ENCODE measurements around the gene FTCDNL1. TPM values are rescaled to one million over a fixed set of nuclear protein-coding genes. Genes with fewer than 3 reads are reported as not detected.

FTCDNL1 gene
- total RNA-seq, 1 experiment from 2014 or later, result 2.0 TPM

DNA sequence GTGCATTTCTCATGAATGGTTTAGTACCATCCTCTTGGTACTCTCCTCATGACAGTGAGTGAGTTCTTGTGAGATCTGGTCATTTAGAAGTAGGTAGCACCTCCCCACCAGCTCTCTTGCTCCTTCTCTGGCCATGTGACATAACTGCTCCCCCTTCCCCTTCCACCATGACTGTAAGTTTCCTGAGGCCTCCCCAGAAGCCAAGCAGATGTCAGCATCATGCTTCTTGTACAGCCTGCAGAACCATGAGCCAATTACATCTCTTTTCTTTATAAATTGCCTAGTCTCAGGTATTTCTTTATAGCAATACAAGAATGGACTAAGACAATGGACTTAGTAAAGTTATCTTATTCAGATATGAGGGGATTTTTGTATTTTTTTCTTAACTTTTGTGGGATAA lies 43.0 kb downstream of the FTCDNL1 start:
- Mint-ChIP-seq H3K36me3 (ENCODE audit: insufficient read depth in 1 of 3, low read depth in 3 of 3) (peaks cover 3 to 17% (median 3%) of the 10 kb centered on the region in 3 experiments; a peak in 5 of 7 replicates), H3K27ac (no peak overlapping the region), H3K9me3 (peaks cover 8 to 9% of the 10 kb centered on the region in 2 experiments), H3K4me3 (no peak overlapping the region), H3K4me1 (peaks cover 38 to 46% of the 10 kb centered on the region in 2 experiments), H3K27me3 (ENCODE audit: low read depth) (no peaks in the 10 kb centered on the region; the same call in 1 of the 2 replicates)
- Histone ChIP-seq H3K4me1 (ENCODE audit: insufficient read depth, low read length) (peaks cover 3% of the 10 kb centered on the region; the same call in 1 of the 2 replicates), H3K79me1 (ENCODE audit: insufficient read depth, low read depth, low read length, poor library complexity, severe bottlenecking) (no peaks in the 10 kb centered on the region), H2BK15ac (ENCODE audit: low read depth, low read length) (no peak overlapping the region), H3K9me3 (ENCODE audit: control insufficient read depth, low read depth, low read length) (no peaks in the 10 kb centered on the region), H3K18ac (ENCODE audit: insufficient read length, low read depth, low read length) (no peak overlapping the region), H2BK20ac (ENCODE audit: low read depth, low read length, poor library complexity, severe bottlenecking) (no peak overlapping the region), H4K5ac (ENCODE audit: insufficient read length, low read depth, low read length) (no peak overlapping the region), H4K91ac (ENCODE audit: insufficient read length, low read depth, low read length) (no peak overlapping the region), H4K8ac (replicated peaks; ENCODE audit: insufficient read length, low read depth, low read length) (no peak overlapping the region), H3K79me2 (ENCODE audit: insufficient read depth, low read length) (no peaks in the 10 kb centered on the region), H4K20me1 (ENCODE audit: control insufficient read depth, insufficient read depth, insufficient read length) (no peaks in the 10 kb centered on the region), H3K9ac (ENCODE audit: extremely low read depth, insufficient read length, low read length) (no peak overlapping the region), H2BK120ac (ENCODE audit: low read depth, low read length, poor library complexity, severe bottlenecking) (no peak overlapping the region), H3K56ac (ENCODE audit: insufficient read length, low read depth, low read length) (no peak overlapping the region), H3K23ac (ENCODE audit: insufficient read length, low read depth, low read length) (no peak overlapping the region), H3K27ac (ENCODE audit: insufficient read length, low read depth, low read length) (no peak overlapping the region), H3K23me2 (ENCODE audit: insufficient read length, low read depth, low read length, poor library complexity, severe bottlenecking) (no peaks in the 10 kb centered on the region), H2AFZ (ENCODE audit: low read length) (no peak overlapping the region), H3K4me2 (ENCODE audit: insufficient read depth, insufficient read length, low read length) (no peak overlapping the region), H2BK12ac (ENCODE audit: insufficient read length, low read depth, low read length) (no peak overlapping the region), H2BK5ac (ENCODE audit: insufficient read length, low read length) (no peak overlapping the region), H3K14ac (ENCODE audit: insufficient read depth, low read length) (no peak overlapping the region), H3T11ph (ENCODE audit: low read length) (no peak overlapping the region), H2AK5ac (ENCODE audit: insufficient read length, low read length) (no peak overlapping the region), H3K4ac (ENCODE audit: low read depth, low read length) (no peak overlapping the region), H3K27me3 (ENCODE audit: insufficient read depth, low read length) (no peaks in the 10 kb centered on the region)
- TF ChIP-seq, protein P1, sequence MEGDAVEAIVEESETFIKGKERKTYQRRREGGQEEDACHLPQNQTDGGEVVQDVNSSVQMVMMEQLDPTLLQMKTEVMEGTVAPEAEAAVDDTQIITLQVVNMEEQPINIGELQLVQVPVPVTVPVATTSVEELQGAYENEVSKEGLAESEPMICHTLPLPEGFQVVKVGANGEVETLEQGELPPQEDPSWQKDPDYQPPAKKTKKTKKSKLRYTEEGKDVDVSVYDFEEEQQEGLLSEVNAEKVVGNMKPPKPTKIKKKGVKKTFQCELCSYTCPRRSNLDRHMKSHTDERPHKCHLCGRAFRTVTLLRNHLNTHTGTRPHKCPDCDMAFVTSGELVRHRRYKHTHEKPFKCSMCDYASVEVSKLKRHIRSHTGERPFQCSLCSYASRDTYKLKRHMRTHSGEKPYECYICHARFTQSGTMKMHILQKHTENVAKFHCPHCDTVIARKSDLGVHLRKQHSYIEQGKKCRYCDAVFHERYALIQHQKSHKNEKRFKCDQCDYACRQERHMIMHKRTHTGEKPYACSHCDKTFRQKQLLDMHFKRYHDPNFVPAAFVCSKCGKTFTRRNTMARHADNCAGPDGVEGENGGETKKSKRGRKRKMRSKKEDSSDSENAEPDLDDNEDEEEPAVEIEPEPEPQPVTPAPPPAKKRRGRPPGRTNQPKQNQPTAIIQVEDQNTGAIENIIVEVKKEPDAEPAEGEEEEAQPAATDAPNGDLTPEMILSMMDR (conservative IDR thresholded peaks at IDR 0.05), result no peak
- no peak for DNase-seq

Data from H9 (cell line).